Fibroblast of gingiva (primary cell): ENCODE data around the gene ATG3.
"Not testable (repeated sequence)": the region's sequence is repeated elsewhere in the genome, so short reads cannot be mapped to it uniquely, and the experiment has no call there.

Experiments used
- DNase-seq: peaks from one replicate; pipeline ENCODE4 v3.0.0-alpha.2; 2011; ENCODE audit warnings: low read depth

The ATG3 gene

DNA sequence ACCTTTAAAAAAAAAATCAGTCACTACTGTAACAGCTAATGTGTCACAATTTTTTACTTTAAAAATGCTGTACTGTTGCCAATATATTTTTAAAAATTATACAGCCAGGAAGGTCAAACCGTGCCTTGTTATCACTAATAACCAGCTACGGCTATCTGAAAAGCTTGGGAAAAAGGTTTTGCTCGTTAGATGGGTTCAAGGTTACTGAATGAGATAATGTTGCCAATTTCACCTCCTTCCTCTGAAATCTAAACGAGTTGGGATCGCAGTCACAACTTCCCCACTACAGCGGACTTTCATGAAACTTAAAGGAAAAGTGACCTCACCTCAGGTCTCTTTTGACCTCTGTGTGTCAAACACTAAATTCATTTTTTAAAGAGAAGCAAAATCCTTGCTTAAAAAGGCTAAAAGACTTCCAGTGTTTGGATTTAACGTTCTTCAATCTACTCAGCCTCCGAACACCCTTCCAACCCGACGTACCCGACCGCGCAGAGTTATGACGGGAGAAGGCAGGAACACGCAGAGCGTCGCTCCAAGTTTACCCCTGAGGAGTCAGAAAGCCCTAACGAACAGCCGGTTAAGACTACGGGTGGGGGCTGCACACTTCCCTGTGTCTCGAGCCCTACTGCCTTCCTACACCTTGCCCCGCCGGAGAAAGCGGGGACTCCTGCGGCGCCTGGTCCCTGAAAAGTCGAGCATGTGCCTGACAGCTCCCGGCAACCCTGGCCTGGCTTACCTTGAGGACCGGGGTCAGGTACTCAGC, 860 bp downstream of the ATG3 start:
- peak; percentile 78 for DNase-seq

DNA sequence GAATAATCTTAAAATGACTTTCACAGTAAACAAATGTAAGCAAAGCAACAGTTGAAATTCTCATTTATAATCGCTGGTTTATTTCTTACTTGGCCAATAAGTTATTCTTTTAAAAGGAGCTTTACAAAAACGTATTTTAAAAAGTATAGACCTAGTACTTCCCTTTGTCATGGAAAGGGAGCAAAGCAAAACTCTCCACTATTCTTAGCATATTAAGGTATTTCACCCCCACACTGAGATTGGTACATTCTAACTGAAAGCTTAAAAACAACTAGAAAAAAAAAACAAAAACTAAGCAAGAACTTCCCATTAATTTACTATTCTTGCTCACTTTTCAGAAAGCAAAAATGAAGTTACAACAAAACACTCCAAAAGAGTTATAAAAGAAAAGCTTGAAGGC, 1.5 kb downstream of the ATG3 start:
- no peak for DNase-seq

DNA sequence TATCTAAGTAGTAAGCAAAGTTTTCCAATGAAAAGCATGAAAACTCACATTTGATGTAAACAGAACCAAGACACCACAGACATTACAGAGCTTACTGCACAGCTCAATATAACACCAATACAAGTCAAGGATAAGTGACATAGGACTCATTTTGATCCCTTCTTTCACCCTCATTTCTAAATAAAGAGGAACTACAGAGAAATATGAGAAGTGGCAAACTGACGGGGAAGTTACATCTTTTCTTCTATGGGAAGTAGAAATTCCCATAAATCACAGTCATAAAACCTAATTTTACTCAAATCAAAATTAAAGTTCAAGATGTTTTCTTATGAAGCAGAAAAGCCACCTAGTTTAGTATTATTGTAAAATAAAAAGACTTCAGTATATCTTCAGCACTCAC, 3.8 kb downstream of the ATG3 start:
- DNase-seq: no peak

DNA sequence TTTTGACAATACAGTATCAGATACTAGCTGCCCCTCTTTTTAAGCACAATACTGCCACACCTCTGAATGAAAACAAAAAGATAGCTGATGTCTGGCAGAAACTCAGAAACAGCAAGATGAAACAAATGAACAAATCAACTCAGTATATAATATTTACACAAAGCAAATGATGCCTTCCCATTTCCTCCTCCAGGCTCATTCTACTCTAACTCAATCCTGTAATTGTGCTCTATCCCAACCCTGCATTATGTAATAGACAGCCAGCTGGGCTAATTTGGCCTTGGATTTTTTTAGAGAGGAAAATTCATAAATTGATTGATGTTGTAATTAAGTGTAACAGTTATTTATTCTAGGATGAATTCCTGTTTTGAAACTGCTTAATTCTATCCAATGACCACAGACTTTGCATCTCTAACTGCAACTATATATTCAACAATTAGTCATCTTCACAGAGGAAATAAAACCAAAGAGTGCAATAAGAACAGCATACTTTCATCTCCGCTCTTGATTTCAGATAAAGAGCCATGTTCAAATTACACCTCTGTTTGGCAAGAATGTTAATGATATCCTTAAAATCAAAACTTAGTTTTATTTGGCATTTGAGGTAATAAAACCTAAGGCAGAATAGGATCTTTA, 6.1 kb downstream of the ATG3 start:
- no peak for DNase-seq

DNA sequence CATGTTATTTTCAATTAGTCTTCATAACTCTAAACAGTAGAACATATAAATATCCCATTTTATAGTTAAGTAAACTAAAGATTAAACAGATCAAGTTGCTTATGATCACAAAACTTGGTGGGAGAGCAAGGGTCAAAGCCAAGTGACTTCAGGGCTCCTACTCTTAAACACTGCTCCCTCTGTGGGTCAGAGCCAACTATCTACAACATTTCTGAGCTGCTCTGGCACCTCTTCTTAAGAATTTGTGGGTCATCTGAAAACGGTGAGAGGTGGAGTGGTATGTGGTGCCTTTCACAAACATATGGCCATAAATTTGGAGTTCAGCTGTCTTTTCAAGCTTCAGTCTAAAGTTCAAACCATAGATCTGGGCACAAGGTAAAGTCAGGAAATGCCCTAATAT, 10.9 kb downstream of the ATG3 start:
- DNase-seq: no peak

GRCh38 chr3:112546216-112546759, 15.5 kb downstream of the ATG3 start:
- DNase-seq: no peak

GRCh38 chr3:112539825-112540650, 21.7 kb downstream of the ATG3 start:
- no peak for DNase-seq

DNA sequence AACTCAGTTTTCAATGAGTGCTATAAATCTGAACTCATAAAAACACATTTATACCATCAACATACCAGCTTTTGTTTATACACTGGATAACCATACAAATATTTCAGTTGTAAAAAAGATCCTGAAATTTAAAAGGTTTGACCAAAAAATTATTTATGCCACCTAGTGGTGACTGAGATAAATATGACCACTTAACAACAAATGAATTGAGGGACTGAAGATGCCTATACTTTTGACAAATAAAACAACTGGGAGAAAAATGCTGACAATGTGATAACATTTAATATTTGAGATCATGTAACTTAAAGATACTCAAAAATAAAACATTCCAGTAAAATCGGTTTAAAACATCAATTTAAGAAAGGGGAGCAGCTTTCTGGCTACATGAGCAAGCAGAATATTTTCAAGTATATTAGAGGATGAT, 30.4 kb downstream of the ATG3 start:
- DNase-seq: peak; percentile 19

DNA sequence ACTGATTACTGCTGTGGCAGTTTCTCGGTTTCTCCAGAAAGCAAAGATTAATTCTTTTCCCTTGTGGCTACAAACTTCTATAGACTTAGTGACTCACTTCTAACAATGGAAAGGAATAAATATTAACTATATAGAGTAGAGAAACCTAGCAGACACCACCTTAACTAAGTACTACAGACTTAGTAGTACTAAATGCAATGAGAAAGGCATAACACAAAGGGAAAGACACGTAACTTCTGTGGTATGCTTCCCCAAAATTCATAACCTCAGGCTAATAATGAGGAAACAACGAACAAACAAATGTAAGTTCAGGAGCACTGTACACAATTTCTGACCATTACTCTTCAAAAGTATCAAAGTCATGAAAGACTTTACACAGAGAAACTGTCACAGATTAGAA, 31.2 kb downstream of the ATG3 start:
- DNase-seq: no peak

- not testable (repeated sequence) for DNase-seq
Measured at GRCh38 chr3:112524127-112524526, 37.6 kb downstream of the ATG3 start.

DNA sequence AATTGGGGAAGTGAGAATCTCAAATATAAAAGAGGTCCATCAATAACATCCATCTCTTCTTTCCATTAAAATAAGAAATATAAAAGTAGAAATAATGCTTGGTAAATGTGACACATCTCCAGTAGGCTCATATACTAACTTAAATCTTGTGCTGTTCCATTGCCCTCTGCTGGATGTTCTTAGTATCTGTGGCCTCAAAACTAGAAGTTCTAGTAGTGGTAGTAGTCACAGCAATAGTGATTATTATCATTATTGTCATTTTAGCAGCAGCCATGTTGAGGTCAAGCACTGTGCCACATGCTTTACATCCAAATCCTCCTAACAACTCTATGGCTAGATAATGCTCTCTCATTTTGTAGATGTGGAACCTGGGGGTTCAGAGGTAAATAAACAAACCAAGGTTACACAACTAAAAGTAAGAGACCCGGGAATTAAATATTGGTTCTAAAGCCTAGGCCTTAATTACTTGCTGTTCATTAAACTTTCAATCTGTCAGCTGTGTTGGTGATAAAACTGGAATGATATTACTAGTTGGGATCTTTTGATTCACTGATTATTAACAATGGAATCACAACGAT, 42.2 kb downstream of the ATG3 start:
- DNase-seq: peak; percentile 53

DNA sequence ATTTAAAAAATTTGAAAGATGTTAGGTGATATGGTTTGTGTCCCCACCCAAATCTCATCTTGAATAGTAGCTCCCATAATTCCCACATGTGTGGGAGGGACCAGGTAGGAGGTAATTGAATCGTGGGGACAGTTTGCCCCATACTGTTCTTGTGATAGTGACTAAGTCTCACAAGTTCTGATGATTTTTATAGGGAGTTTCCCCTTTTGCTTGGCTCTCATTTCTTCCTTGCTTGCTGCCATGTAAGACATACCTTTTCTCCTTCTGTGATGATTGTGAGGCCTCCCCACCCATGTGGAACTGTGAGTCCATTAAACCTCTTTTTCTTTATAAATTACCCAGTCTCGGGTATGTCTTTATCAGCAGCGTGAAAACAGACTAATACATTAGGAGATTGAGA, 42.8 kb downstream of the ATG3 start:
- DNase-seq: not testable (repeated sequence)

- no peak for DNase-seq
Measured at GRCh38 chr3:112514527-112515128, 47.1 kb downstream of the ATG3 start.

DNA sequence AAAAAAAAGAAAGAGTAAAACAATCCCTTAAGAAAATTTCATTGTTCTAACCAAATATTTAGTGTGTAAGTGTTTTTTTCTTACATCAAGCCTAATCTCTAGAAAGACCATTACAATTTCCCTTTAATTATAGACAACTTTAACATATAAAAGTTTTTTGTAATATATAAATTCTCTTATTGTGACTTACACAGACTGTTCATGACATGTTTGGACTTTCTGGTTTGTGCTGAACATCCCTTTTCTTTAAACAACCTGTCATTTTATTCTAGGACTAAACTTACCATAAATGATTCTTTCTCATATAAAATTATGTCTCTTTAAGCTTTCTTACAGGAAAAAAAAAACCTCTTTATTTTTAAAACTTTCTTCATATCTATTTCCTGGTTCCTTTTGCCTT, 49.4 kb downstream of the ATG3 start:
- DNase-seq: no peak

GRCh38 chr3:112508860-112509259, 52.9 kb downstream of the ATG3 start:
- DNase-seq: no peak

DNA sequence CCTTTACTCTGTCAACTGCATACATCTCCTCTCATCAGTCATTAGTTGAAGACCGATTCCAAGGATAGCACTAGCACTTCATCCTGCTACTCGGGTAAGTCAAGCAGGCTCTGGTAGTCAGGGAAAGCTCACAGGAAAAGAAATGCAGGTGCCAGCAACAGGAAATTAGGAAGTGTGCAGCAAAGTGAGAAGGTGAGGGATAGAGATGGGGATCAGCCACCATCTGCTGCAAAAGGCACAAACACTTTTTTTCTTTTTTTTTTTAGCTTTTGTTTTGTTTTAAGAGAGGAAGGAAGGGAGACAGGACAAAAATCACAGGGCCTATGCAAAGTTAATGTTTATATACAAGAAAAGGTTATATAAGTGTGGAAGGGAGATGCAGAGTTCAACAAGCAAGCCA, 53.5 kb downstream of the ATG3 start:
- DNase-seq: no peak

DNA sequence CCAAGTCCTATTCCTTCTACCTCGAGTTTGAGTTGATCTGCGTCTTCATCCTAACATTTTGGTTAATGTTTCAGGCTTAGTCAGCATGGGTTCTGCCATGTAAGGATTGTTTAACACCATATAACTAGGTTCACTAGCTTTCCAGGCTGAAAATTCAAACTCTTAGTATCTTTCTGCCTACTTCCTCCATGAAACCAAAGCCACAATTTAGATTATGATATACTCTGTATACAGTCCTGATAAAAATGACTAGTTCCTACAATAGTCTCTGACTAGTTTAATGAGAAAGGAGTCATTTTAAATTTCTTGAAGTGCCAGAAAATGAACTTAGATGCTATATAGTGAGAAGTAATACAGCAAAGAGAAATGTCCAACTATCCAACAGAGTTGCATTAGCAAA, 55.9 kb downstream of the ATG3 start:
- DNase-seq: no peak

DNA sequence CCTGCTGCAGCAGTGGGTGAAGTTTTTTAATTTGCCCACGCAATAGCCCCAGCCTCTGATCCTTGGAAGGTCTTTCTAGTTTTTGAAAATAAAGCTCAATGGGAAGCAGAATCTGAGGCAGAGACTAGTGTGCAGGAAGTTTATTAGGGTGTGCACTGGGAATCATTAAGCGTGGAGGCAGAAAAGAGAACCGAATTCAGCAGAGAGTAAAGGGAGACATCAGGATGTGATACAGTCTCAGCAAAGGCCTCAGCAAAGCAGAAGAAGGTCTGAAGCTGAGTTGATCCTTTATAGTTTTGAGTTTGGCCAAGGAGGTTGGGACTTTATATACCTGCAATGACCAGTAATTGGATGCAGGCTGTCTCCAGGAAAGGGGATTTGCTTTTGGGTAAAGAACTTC, 57.6 kb downstream of the ATG3 start:
- DNase-seq: no peak

- no peak for DNase-seq
Measured at GRCh38 chr3:112503304-112503972, 58.3 kb downstream of the ATG3 start.

DNA sequence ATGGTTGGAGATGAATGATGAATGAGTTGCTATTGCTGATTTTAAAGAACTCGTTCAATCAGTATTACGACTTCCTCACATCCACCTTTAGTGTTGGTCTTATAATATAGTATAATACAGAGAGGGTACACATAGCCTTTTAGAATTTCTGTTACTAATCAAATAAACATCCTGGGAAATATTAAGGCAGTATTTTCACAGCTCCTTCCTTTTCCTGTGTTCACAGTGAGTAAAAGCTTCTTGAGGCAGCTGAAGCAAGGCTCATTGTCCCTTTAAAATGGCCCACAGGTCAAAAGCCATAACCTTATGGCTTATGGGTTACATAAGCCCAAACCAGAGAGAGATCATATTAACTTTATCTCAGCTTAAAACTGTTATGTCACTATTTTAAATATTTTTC, 61.1 kb downstream of the ATG3 start:
- no peak for DNase-seq
